Gastrocnemius medialis (tissue), 4 donors: ENCODE measurements around the gene ATP10D. TPM values are rescaled to one million over a fixed set of nuclear protein-coding genes. Genes with fewer than 3 reads are reported as not detected.

Experiments
- ATAC-seq, 2 donors: fragments of 150-250 bp; one replicate each; pipeline ENCODE4 v1.9.1; 2016
- DNase-seq, 2 donors: peaks; one replicate each; pipeline ENCODE4 v3.0.0-alpha.2; 2019
- H3K27ac ChIP-seq, 4 donors: fragments of 200-600 bp; sonication (generic); 1 replicate in 1 of 4; 2 replicates in 3 of 4; pipeline ENCODE4 v1.5.1; 2016 to 2018; ENCODE audit warnings: mild to moderate bottlenecking in 2 of 4, moderate library complexity in 1 of 4
- H3K27me3 ChIP-seq, 3 donors: fragments of 200-600 bp; sonication (generic) in 2 of 3; 1 replicate in 1 of 3; 2 replicates in 2 of 3; pipeline versions ENCODE4 v1.5.1 to v1.6.0; 2016 to 2019; ENCODE audit warnings: mild to moderate bottlenecking in 1 of 3, moderate library complexity in 1 of 3
- H3K36me3 ChIP-seq, 2 donors: fragments of 200-600 bp; sonication (generic) in 1 of 2; one replicate each; pipeline ENCODE4 v1.5.1; 2017 to 2018
- H3K4me1 ChIP-seq, 2 donors: fragments of 200-600 bp; sonication (generic) in 1 of 2; one replicate each; pipeline ENCODE4 v1.5.1; 2016 to 2017; ENCODE audit warnings: mild to moderate bottlenecking in 2 of 2
- H3K4me3 ChIP-seq, 4 donors: fragments of 200-600 bp; sonication (generic) in 3 of 4; 1 replicate in 1 of 4; 2 replicates in 3 of 4; pipeline ENCODE4 v1.5.1; 2016 to 2019; ENCODE audit warnings: mild to moderate bottlenecking in 2 of 4
- H3K9me3 ChIP-seq, 3 donors: fragments of 200-600 bp; sonication (generic) in 2 of 3; 1 replicate in 1 of 3; 2 replicates in 2 of 3; pipeline ENCODE4 v1.5.1; 2016 to 2019
- CTCF ChIP-seq, 5 experiments: fragments of 450-650 bp in 3 of 5; fragments of 200-600 bp in 2 of 5; sonication (generic) in 2 of 5; IDR thresholded peaks in 4 of 5; conservative IDR thresholded peaks in 1 of 5; 1 replicate in 4 of 5; 2 replicates in 1 of 5; pipeline ENCODE4 v1.5.1; 2016 to 2019; ENCODE audit warnings: antibody characterized with exemption in 5 of 5, mild to moderate bottlenecking in 3 of 5, moderate library complexity in 3 of 5
- POLR2A ChIP-seq, 2 donors: fragments of 450-650 bp; IDR thresholded peaks; one replicate each; pipeline ENCODE4 v1.6.1; 2017; ENCODE audit warnings: antibody characterized with exemption in 2 of 2, mild to moderate bottlenecking in 2 of 2, moderate library complexity in 2 of 2
- in situ Hi-C, 4 donors: fragments of 200-750 bp; cut with MboI; loops; one replicate each; pipeline versions ENCODE4 v1.15.0 to v1.8.0; 2017; ENCODE audit warnings: low sequenced_read_pairs in 4 of 4
- intact Hi-C: fragments of 100-400 bp; cut with DNase I; formaldehyde crosslinking; loops from one replicate; pipeline ENCODE4 v1.15.1; 2023; ENCODE audit warnings: low total_unique reads
- total RNA-seq, 4 donors: library from RNA; depleted of rRNA; stranded (reverse); fragments of >200 nt; gene quantifications; one replicate each; pipeline versions ENCODE4 v1.1.0 to v1.2.3, GENCODE V29; 2016

The ATP10D gene
- total RNA-seq, 4 donors from 2014 or later, result 1.5 to 3.2 (median 2.8) TPM

GRCh38 chr4:47619691-47620090 lies 134.6 kb downstream of the ATP10D start:
- intact Hi-C loops, result no loop called here
- H3K27ac ChIP-seq, result no peak overlapping the region

GRCh38 chr4:47621181-47621580 lies 136.1 kb downstream of the ATP10D start:
- no peak for ATAC-seq
- intact Hi-C loops (no loop called here), in situ Hi-C loops (no loop called here)

More at GRCh38 chr4:47619691-47620090, 134.6 kb downstream of the ATP10D start:
- DNase-seq, result no peak
- in situ Hi-C loops, result no loop called here
- Histone ChIP-seq H3K27me3 (no peaks in the 10 kb centered on the region), H3K4me1 (no peaks in the 10 kb centered on the region), H3K4me3 (no peak overlapping the region), H3K9me3 (no peaks in the 10 kb centered on the region), H3K36me3 (no peaks in the 10 kb centered on the region)
- ATAC-seq, result no peak
- TF ChIP-seq POLR2A (IDR thresholded peaks at IDR 0.05) (no peak), CTCF (IDR thresholded peaks at IDR 0.05 in 4 of 5, conservative IDR thresholded peaks at IDR 0.05 in 1 of 5) (no peak)

GRCh38 chr4:47624031-47624441 lies 139.0 kb downstream of the ATP10D start:
- no peak for TF ChIP-seq POLR2A (IDR thresholded peaks at IDR 0.05)
- no peak for TF ChIP-seq CTCF (IDR thresholded peaks at IDR 0.05 in 4 of 5, conservative IDR thresholded peaks at IDR 0.05 in 1 of 5)
- H3K27ac ChIP-seq, result no peak overlapping the region
- H3K9me3 ChIP-seq, result no peaks in the 10 kb centered on the region
- intact Hi-C loops (no loop called here), in situ Hi-C loops (no loop called here)
- H3K4me1 ChIP-seq, result no peaks in the 10 kb centered on the region
- DNase-seq (no peak), ATAC-seq (no peak)
- H3K36me3 ChIP-seq, result no peaks in the 10 kb centered on the region
- no peak overlapping the region for H3K4me3 ChIP-seq
- no peaks in the 10 kb centered on the region for H3K27me3 ChIP-seq

More at GRCh38 chr4:47621181-47621580, 136.1 kb downstream of the ATP10D start:
- Histone ChIP-seq H3K27me3 (no peaks in the 10 kb centered on the region), H3K4me1 (no peaks in the 10 kb centered on the region), H3K27ac (no peak overlapping the region), H3K4me3 (no peak overlapping the region), H3K36me3 (no peaks in the 10 kb centered on the region), H3K9me3 (no peaks in the 10 kb centered on the region)
- DNase-seq, result no peak
- no peak for TF ChIP-seq POLR2A (IDR thresholded peaks at IDR 0.05)
- no peak for TF ChIP-seq CTCF (IDR thresholded peaks at IDR 0.05 in 4 of 5, conservative IDR thresholded peaks at IDR 0.05 in 1 of 5)

GRCh38 chr4:47631161-47631560 lies 146.1 kb downstream of the ATP10D start:
- no peak for ATAC-seq
- in situ Hi-C loops (no loop called here), intact Hi-C loops (no loop called here)
- H3K36me3 ChIP-seq, result no peaks in the 10 kb centered on the region
- no peak overlapping the region for H3K4me3 ChIP-seq
- TF ChIP-seq POLR2A (IDR thresholded peaks at IDR 0.05), result no peak
- TF ChIP-seq CTCF (IDR thresholded peaks at IDR 0.05 in 4 of 5, conservative IDR thresholded peaks at IDR 0.05 in 1 of 5), result no peak
- H3K9me3 ChIP-seq, result no peaks in the 10 kb centered on the region
- no peak overlapping the region for H3K27ac ChIP-seq
- no peak for DNase-seq
- no peaks in the 10 kb centered on the region for H3K4me1 ChIP-seq
- no peaks in the 10 kb centered on the region for H3K27me3 ChIP-seq

- H3K27ac ChIP-seq, result no peak overlapping the region
- intact Hi-C loops (no loop called here), in situ Hi-C loops (no loop called here)
- H3K36me3 ChIP-seq, result no peaks in the 10 kb centered on the region
- ATAC-seq (no peak), DNase-seq (no peak)
- TF ChIP-seq POLR2A (IDR thresholded peaks at IDR 0.05) (no peak), CTCF (IDR thresholded peaks at IDR 0.05 in 4 of 5, conservative IDR thresholded peaks at IDR 0.05 in 1 of 5) (no peak)
- H3K27me3 ChIP-seq, result no peaks in the 10 kb centered on the region
- H3K4me3 ChIP-seq, result no peak overlapping the region
- no peaks in the 10 kb centered on the region for H3K4me1 ChIP-seq
- H3K9me3 ChIP-seq, result no peaks in the 10 kb centered on the region
These were observed 154.5 kb downstream of the ATP10D start for GRCh38 chr4:47639531-47639930.
